Epidermal melanocyte (primary cell): ENCODE data around the gene SFMBT1.

Experiments used
- DNase-seq: peaks from one replicate; pipeline ENCODE4 v3.0.0; 2011; ENCODE audit warnings: low spot score; ENCODE audit not compliant: insufficient read length

The SFMBT1 gene

DNA sequence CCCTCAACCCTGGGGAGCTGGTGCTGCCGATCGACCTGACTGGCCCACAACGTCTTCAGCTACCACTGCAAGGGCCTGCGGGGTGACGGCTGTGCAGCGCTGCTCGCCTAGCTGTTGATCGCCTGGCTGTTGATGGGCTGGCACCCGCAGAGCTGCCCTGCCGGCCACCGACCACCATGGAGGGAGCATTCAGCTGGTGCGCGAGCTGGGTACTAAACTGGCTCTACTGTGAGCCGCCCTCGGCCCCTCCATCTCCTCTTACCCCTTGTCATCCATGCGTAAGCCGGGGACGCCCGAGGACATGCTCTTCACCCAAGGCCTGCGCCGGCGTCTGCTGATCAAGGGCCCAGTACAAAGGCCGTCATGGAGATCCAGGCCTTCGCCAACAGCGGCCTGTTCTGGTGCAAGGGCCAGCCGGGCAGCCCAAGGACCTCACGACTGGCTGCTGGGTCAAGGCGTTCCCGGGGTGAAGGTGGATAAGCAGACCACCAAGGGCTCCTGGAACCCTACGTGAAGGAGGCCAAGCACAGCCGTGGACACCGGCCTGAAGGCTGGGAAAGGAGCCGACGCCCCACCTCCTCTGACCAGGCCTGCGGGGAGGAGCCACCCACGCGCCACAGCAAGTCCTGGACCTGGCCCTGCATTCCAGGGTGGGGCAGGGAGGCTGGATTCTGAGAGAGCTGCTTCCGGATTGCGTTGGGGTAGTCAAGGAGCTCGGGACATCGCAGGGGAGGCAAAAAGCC, 46.9 kb downstream of the SFMBT1 start:
- DNase-seq: no peak

DNA sequence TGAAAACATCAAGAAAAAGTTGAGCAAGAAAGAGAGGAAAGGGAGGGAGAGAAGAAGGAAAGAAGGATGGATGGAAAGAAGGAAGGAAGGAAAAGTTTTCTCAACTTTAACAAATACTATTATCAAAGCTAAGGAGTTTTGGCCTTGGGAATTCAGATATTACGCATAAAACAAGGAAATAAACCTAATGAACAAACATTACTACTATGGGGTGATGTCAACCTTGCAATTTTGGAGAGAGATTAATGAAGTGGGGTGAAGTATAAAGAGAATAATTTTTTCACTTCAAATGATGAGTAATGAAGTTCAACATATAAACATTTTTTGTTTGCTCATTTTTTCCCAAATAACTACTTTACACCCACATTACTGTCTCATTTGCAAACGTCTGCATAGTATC, 55.2 kb downstream of the SFMBT1 start:
- no peak for DNase-seq

DNA sequence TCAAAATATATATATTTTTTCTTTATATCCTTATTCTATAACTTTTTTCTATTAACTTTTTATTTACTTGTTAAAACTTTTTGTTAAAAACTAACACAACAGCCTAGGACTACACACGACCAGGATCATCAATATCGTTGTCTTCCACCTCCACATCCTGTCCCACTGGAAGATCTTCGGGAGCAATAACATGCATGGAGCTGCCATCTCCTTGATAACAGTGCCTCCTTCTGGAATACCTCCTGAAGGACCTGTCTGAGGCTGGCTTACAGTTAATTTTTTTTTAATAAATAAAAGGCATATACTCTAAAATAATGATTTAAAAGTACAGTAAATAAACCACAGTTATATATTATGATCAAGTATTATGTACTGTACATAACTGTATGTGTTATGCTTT, 58.9 kb downstream of the SFMBT1 start:
- no peak for DNase-seq

DNA sequence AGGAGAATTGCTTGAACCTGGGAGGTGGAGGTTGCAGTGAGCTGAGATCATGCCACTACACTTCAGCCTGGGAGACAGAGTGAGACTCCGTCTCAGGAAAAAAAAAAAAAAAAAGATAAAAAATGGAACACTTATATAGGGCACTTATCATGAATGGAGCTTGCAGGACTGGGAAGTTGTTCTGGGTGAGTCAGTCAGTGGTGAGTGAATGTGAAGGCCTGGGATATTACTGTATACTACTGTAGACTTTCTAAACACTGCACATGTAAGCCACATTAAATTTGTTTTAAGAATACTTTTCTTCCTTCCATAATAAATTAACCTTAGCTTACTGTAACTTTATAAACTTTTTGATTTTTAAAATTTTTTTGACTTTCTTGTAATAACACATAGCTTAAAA, 59.8 kb downstream of the SFMBT1 start:
- DNase-seq: no peak

DNA sequence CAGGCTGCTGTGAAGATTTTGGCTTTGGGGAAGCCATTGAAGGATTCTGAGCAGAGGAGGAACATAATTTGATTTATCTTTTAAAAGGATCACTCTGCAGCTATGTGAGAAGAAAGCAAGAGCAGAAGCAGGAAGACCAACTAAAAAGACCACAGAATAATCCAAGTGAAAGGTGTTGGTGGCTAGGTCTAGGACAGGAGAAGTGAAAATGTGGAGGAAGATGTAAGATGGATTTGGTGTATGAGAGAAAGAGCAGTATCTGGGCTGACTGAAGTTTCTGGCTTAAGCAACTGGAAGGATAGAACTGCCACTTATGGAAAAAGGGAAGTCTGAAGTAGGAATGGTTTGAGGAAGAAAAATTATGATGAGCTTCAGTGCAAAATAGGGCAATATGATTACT, 62.0 kb downstream of the SFMBT1 start:
- DNase-seq: no peak

DNA sequence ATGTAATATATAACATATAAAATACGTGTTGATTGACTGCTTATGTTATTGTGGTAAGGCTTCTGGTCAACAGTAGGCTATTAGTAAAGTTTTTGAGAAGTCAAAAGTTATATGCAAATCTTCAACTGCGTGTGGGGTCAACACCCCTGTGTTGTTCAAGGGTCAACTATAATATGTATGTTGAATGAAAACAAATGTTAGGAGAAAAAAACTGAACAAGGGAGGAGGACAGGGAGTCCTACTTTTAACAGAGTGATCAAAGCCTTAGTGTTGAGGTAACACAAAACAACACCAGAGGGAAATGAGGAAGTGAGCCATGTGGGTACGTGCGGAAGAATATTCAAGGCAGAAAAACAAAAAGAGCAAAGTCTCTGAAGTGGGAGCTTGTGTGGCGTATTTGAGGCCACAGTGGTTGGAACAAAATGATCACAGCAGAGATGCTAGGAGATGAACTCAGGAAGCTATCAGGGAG, 62.5 kb downstream of the SFMBT1 start:
- no peak for DNase-seq

DNA sequence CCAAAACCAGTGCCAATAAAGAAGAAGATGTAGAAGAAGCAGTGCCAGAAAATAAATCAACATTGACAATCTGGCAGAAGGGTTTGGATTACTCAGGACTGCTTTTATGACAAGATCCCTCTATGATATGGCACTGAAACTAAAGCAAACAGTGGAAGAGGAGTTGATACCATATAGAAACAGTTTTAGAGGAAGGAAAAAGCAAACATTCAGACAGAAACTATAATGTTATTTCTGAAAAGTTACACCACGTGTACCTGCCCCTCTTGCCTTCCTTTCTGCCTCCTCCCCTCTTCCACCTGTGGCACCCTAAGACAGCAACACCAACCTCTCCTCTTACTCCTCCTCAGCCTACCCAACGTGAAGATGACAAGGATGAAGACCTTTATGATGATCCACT, 63.0 kb downstream of the SFMBT1 start:
- no peak for DNase-seq

DNA sequence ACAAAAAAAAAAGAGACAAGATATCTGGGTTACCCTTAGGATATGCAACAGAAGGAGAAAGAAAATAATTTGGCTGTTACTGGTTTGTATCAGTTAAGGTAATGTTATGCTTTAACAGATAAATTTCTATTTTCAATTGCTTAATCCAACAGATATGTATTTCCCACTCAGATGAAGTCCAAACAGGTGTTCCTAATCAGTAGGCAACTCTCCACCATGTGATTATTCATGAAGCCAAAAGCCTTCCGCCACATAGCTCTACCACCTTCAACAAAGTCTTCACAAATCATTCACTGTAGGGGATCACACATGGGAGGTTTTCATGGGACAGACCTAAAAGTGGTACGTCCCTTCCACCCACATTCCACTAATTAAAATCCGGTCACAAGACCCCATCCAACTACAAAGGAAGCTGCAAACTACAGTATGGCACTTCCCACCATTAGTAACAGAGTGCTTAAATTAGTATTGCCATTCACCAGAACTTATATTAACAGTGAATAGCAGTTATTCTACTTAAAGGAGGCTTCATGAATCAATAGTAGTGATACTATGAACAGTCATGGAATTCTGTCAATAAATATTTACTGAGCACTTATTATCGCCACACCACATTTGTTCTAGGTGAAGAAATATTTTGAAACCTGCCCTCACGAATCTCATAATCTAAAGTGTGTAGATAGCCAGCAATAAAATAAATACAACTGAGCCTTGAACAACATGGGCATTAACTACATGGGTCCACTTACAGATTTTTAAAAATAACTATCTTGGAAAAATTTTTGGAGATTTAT, 66.5 kb downstream of the SFMBT1 start:
- no peak for DNase-seq

DNA sequence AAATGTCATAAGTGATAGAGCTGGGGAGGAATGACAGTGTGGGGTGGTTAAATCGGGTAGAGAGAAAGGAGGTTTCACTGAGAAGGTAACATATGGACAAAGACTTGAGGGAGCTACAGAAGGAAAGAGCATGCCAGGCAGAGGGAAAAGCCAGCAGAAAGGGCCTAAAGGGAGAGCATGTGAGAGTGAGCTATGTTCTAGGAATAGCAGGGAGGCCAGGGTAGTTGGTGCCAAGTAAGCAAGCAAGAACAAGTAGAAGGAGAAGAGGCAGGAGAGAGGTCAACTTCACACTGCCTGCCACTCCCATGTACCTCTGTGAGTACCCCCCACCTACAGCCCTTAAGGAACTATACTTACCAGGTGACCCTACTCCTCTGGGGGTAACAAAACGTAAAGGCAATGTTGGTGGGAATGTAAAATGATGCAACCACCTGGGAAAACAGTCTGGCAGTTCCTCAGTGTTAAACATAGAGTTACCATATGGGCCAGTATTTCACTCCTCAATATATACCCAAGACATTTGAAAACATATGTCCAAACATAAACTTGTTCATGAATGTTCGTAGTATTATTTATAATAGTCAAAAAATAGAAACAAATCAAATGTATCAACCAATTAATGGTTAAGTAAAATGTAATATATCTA, 67.6 kb downstream of the SFMBT1 start:
- DNase-seq: no peak

DNA sequence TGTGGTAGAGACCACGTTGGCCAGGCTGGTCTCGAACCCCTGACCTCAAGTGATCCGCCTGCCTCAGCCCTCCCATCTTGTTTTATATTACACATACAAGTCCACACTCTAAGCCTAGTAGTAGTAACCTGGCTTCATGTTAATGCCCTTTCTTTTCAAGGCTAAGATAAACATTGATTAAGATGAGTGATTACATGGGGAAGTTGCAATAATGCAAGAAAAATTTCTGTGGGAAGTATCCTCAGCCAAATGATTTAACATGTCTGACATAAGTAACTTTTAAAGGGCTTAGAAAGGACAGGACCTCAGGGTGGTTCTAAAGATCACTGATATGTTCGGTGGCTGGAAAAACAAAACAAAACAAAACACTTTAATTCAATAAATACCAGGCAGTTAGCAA, 72.1 kb downstream of the SFMBT1 start:
- DNase-seq: no peak

DNA sequence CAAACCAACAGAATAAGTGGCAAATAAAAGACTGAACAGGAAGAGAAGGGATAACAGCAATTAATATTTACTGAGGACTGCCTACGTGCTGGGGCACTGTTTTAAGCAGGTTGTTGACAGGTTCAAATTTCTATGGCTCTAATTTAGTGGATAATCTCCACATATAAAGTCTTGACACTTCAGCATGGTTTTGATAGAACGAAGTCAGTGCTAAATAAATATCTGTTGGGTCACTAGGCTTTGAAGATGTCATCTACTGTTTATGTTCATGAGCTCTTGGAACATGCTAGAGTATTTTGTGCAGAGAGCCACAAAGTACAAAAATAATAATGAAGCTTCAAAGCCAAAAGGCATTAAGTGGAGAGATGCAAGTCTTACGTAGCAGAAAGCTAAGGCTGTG, 74.0 kb downstream of the SFMBT1 start:
- no peak for DNase-seq

DNA sequence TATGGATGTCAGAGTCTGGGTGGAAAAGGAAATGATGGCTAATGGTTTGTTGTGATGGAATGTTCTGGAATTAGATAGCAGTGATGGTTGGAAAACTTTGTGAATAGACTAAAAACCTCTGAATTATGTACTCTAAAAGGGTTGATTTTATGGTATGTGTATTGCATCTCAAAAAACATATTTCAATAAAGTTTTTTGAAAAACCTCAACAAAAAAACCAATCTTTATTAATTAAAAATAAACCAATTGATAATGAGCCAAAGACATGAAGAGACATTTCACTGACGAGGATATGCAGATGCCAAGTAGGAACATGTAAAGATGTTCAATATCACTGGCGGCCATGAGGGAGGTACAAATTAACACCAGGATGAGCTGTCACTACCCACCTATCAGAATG, 78.5 kb downstream of the SFMBT1 start:
- DNase-seq: no peak

DNA sequence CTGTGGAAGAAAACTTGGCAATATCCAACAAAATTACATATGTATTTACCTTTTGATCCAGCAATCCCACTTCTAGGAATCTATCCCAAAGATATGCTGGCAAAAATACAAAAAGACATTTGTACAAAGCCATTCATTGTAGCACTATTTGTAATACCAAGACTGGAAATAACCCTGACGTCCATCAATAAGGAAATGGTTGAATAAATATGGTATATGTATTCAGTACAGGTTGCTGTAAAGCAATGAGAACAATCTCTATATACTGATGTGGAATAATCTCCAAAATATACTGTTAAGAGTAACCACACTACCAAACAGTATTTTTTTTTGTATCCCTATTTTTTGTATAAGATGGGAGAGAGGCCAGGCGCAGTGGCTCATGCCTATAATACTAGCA, 83.7 kb downstream of the SFMBT1 start:
- DNase-seq: no peak

DNA sequence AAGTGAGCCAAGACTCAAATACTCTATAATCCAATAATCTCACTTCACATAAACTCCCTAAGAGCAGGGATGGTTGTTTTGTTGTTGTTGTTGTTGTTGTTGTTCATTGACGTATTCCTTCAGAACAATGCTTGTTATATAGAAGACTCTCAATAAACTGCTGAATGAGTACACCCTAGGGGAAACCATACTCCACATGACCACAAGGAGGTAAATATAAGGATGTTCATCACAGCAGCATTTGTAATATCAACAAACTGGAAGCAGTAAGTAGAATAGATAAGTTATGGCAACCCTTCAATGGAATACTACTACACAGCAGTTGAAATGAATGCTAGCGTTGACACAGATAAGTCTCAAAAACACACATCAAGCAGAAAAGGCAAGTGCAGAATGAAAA, 86.1 kb downstream of the SFMBT1 start:
- no peak for DNase-seq

DNA sequence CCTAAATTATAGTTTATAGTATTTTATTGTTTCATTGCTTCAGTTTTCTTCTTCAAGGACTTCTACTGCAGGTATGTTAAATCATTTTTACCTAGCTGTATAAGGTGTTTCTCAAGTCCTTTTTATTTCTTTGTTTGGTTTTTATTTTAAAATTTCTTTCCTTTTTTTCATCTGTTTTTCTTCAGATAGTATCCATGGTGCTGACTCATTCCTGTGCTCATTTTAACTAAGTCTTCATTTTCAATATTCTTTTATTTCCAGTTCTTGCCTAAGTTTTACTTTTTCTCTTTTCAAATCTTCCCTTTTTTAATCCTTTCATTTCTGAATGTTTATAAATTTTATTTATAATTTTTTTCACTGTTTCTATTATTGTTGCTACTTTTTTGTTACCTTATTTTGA, 106.3 kb downstream of the SFMBT1 start:
- no peak for DNase-seq

DNA sequence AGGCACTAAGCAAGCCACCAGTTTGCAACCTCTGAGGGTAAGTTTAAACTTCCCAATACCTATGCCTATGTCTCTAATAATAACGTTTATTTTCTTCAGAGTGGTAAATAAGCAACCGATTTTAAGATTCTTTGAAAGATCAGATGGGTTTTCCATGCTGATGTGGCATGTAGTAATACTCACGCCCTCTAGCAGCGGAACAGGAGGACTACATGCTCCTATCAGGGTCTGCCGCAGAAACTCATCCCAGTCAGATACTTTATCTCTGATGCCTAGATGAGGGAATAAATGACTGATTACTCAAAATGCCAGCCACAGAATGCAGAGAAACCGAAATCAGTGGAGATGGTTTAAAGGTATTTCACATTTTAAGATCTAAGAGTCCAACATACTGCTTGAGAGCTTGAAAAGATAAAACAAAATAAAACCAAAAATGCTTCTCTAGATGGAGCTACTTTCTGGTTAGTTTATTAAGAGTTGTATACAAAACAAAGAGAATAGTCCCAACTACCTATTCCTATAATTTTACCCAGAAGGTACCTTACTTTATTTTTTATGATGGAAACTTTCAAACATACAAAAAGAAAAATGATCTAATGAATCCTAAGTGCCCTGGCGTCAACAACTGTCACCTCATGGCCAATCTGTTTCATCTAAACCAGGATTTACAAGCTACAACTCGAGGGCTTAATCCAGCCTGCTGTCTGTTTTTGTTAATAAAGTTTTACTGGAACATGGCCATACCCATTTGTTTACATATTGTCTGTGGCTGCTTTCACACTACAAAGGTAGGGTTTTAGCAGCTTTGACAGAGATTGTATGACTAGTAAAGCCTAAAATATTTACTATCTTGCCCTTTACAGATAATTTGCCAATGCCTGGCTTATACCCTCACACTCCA, 111.0 kb downstream of the SFMBT1 start:
- peak; percentile 80 for DNase-seq

DNA sequence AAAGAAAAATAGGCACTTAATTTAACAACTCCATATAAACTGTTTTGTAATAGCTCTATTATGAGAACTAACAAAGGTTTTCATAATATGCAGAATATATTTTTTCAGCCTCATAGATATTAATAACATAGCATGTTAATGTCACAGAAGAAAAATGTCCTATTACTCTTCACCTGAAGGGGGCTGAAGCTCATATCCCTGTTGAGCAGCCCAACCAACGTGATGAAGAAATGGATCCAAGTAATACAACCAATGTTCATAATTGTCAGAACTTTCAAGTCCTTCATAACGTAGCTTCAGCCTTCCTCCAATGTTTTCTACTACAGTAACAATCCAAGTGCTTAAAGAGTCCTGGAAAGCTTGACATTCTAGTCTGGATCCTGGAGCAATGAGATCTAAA, 114.0 kb downstream of the SFMBT1 start:
- no peak for DNase-seq

DNA sequence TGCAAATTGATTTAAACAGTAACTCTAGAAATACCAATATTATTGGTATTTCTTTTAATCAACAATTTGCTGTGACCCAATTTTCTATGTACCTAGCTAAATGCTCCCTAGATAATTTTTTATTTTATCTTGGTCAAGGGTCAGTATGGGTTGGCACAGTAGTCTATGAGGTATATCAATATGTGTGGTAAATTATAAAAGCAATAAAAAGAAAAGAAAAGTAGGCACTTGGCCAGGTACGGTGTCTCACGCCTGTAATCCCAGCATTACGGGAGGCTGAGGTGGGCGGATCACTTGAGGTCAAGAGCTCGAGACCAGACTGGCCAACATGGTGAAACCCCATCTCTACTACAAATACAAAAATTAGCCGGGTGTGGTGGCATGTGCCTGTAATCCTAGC, 114.5 kb downstream of the SFMBT1 start:
- DNase-seq: no peak

DNA sequence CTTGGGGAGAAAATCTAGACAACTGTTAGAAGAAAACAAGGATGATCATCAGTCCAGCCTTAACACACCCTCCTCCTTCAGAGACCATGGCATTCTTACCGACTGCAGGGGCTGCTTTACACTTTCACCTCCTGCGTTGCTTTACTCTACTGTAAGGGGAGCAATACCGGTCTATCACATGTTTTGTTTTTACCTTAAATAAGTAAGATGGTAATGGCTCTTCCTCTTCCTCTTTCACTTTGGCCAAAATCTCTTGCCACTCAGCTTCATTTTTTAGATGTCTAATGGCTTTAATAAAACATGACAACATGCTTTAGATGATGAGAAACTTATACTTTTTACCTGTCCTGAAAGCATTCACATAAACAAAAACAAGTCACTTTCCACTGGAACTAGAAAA, 115.1 kb downstream of the SFMBT1 start:
- DNase-seq: no peak

DNA sequence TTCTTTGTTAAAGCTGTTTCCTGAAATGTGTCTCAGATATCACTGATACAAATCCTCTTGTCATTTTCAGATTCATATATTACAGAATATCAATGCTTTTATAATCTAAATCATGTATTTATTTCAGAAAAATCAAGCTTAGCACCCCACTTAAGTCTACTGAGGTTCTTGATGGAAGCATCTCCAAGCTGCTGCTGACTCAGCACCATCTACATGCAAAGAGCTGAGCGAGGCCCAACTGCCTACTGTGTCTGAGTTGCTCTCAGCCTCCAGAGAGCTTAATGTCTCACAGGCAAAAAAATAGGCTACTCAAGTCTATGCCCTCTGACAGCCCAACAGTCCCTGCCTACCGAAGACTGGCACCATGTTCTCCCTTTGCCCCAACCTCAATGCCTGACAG, 119.3 kb downstream of the SFMBT1 start:
- no peak for DNase-seq
